Right lung (tissue), 5 donors: ENCODE data around the gene HUNK. TPM values are rescaled to one million over a fixed set of nuclear protein-coding genes. Genes with fewer than 3 reads are reported as not detected.
A peak's percentile ranks its signal among the peaks of the same experiment; 100 is the strongest.
"Not testable (repeated sequence)": the region's sequence is repeated elsewhere in the genome, so short reads cannot be mapped to it uniquely, and the experiment has no call there.

Experiments
- DNase-seq, 2 donors: peaks; one replicate each; pipeline ENCODE4 v3.0.0-alpha.2; 2013
- polyA plus RNA-seq, 5 donors: library from polyadenylated mRNA; unstranded; fragments of 120-200 nt; gene quantifications; one replicate each; pipeline versions ENCODE4 v1.2.1 to v1.2.3, GENCODE V29; 2013; ENCODE audit warnings: inconsistent platforms in 1 of 5, low replicate concordance in 1 of 5; ENCODE audit not compliant: insufficient read length in 5 of 5, insufficient read depth in 1 of 5

Gene HUNK
- polyA plus RNA-seq, 5 donors, result 4.9 to 8.7 (median 7.3) TPM

- DNase-seq, result no peak
Observed at GRCh38 chr21:31917108-31917507, 44.3 kb downstream of the HUNK start.

- DNase-seq, result no peak
Observed at GRCh38 chr21:31918250-31918775, 45.5 kb downstream of the HUNK start.

- DNase-seq, result no peak
Observed at GRCh38 chr21:31920275-31920674, 47.5 kb downstream of the HUNK start.

DNA sequence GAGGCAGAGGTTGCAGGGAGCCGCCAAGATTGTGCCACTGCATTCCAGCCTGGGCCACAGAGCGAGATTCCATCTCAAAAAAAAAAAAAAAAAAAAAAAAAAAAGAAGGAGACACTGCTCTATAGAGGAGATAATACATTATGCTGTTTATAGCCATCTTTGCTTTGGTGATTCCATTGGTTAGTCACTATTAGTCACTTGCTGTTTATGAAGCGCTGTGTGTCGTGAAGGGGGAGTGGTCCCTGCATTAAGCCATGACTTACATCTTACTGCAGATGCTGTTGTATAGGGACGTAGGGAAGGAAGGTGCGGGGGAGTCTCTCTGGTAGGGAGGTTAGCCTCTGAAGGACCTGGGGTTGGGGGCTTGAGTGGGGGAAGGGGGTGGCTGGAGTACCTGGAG is 48.3 kb downstream of the HUNK start:
- DNase-seq, result no peak

DNA sequence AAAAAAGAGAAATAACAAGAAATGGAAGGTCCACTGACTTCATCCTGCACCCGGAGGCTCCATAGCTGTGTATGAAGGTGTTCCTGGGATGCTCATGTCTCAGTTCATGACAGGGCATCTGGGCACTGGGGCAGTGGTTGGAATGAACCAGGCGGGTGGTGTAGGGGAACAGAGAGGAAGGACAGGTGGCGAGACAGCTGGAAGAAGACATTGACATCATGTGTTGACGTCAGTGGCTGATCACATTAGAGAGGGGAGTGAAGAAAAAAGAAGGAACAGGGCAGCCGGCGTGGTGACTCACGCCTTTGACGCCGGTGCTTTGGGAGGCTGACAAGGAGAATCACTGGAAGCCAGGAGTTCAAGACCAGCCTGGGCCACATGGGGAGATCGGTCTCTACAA is 50.1 kb downstream of the HUNK start:
- no peak for DNase-seq

- DNase-seq, result no peak
Observed at GRCh38 chr21:31923756-31924155, 50.9 kb downstream of the HUNK start.

- DNase-seq, result no peak
Observed at GRCh38 chr21:31924548-31924947, 51.7 kb downstream of the HUNK start.

DNA sequence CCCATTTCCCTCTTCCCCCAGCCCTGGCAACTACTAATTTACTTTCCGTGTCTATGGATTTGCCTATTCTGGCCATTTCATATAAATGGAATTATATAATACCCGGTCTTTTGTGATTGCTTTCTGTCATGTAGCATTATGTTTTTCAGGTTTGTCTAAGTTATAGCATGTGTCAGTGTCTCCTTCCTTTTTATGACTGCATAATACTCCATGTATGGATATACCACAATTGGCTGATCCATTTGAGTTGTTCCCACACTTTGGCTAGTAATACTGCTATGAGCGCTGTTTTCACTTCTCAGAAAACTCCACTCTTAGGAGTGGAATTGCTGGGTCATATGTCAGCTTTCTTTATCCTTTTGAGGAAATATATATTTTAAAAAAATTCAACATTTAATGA is 53.7 kb downstream of the HUNK start:
- no peak for DNase-seq

DNA sequence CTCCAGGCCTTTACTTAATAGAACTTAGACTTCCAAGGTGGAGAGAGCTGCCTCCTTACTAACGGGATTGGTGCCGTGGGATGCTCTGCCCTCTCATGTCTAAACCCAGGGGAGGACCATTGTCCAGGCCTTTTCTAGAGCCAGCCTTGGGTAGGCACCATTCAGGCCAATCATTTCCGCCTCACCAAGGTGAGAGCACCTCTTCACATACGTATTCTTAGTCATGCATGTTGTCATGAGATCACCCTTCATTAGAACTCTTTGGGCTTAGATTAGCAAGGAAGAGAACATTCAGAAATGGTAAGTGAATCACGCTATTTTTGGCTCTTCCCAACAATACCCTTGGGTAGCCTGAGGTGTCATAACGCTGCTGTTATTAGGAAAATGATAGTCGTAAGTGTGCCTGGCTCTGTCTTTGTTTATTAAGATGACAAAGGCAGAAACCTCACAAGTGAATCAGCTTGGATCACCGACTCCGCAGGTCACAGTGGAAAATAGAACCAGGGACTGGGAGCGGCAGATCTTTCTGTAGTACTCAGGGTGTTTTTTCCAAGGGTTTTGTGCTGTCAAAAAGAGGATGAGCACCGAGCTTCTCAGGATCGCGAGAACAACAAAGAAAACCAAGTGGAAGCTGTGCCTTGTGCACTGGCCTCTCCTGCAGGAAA is 55.0 kb downstream of the HUNK start:
- no peak for DNase-seq

- no peak for DNase-seq
Observed at GRCh38 chr21:31928656-31929055, 55.8 kb downstream of the HUNK start.

DNA sequence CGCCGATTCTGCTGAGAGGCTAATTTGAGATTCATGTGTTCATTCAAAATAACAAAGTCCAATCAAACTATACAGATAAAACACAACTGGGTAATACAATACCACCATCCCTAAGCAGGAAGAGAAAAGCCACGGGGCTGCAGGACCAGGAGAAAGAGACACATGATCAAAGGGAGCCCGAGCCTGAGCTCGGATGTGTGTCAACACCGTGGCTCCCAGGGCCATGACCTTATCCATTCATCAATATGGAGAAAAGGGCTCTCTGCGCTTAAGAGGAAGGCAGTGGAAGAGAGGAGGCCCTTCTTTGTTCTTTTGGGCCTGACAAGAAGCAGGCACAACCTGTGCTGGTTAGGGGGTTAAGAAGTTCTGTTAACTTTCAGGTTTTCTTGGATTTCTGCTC is 56.7 kb downstream of the HUNK start:
- no peak for DNase-seq

GRCh38 chr21:31930001-31930400 is 57.2 kb downstream of the HUNK start:
- DNase-seq, result no peak

DNA sequence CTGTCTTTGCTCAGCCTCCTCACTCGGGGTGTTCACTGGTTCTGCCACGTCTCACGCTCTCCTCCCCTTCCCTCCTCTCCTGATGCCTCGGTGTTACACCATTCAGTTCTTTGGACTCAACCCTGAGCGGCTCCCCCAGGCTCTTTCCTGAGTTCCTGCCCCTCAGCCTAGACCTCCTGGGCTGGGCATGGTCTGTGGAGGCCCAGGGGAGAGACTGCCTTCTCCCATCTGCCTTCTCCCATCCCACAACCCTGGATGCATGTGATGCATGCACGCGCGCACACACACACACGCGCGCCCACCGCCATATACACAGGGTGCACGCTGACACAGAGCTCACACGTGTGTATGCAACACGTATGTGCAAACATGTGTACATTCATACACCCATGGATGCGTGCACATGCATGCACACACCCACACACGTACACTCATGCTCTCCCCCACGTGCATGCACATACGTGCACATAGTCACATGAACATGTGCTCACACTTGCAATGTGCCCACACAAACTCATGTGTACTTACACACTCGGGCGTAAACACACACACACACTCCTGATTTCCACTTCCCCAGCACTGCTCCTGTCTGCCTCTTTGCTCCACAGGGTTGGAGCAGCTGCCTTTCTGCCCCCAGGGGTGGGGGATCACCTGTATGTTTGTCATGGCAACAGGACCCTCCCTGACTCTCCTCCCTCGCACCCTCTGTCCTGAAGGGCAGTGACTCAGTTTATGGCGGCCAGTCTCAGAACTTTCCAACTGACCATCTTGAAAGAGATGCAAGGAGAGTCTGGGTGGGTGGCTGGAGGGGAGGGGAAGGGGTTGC is 59.0 kb downstream of the HUNK start:
- no peak for DNase-seq

DNA sequence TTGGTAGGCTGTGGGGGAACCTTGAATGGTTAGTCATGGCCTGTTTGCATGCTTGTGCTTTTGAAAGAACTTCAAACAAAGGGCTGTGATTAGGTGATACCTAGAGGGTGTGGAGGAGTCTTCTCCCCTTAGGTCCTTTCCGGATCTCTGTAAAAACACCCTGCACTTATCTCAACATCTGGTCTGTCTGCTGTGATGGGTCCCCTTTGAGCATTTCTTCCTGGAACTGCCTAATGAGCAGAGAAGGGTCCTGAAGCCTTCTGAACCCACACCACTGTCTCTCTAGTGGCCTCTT is 59.6 kb downstream of the HUNK start:
- no peak for DNase-seq

- no peak for DNase-seq
Observed at GRCh38 chr21:31937303-31937702, 64.5 kb downstream of the HUNK start.

GRCh38 chr21:31938330-31939301 is 65.8 kb downstream of the HUNK start:
- no peak for DNase-seq

DNA sequence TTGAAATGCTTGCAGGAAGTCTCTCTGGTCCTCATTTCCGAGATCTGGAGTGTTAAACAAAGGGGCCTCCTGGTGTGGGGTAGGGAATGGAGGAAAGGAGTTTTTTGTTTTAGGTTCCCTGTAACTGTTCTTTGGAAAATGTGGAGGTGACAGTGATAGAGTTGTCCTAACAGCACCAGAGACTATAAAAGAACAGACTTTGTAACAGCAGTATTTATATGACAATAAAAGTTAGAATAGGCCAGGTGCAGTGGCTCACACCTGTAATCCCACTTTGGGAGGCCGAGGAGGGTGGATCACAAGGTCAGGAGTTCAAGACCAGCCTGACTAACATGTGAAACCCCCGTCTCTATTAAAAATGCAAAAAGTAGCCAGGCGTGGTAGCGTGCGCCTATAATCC is 68.9 kb downstream of the HUNK start:
- DNase-seq, result no peak

DNA sequence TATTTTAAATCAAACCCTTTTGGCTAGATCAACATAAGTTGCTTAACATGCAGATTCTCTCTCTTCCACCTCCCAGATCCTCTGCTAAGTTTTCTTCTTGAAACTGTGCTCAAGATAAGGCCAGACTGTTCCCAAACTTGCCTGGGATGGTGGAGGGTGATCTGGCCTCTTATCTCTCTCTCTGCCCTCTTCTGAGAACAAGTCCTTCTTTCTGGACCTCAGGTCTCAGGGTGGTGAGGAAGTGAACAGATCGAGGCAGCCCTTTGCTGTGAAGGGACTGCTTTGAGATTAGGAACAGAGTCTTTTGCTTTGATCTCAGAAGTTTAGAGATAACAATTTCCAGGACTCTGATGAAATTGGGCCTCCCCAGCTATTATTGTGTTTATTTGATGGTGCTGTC is 70.7 kb downstream of the HUNK start:
- no peak for DNase-seq

- DNase-seq, result peak; percentile 15 to 16
Observed at GRCh38 chr21:31945141-31945540, 72.3 kb downstream of the HUNK start.

GRCh38 chr21:31945546-31945945 is 72.7 kb downstream of the HUNK start:
- DNase-seq, result peak; percentile 74 to 81

- DNase-seq, result no peak
Observed at GRCh38 chr21:31946231-31946630, 73.4 kb downstream of the HUNK start.

DNA sequence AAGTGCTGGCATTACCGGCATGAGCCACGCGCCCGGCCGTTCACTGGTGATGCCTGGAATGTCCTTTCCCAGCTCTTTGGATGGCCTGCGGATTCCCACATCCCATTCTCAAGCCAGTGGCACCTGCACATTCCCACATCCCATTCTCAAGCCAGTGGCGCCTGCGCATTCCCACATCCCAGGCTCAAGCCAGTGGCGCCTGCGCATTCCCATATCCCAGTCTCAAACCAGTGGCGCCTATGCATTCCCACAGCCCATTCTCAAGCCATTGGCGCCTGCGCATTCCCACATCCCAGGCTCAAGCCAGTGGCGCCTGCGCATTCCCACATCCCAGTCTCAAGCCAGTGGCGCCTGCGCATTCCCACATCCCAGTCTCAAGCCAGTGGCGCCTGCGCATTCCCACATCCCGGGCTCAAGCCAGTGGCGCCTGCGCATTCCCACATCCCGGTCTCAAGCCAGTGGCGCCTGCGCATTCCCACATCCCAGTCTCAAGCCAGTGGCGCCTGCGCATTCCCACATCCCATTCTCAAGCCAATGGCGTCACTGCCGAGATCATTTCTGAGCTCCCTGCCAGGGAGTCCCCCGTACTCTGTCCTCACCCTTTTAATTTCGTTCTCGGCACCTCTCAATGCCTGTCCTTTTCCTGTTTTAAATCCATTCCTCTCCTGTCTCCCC is 74.2 kb downstream of the HUNK start:
- not testable (repeated sequence) for DNase-seq
